Neural cell (in vitro differentiated cells): ENCODE results near the gene MAST4. TPM values are rescaled to one million over a fixed set of nuclear protein-coding genes. Genes with fewer than 3 reads are reported as not detected.

ENCODE experiments used
- H2AFZ ChIP-seq: fragments of 200-600, 300-800 bp; sonication (generic), shearing (Covaris generic); 2 replicates; pipeline ENCODE4 v1.6.0; 2014; ENCODE audit warnings: low read depth, mild to moderate bottlenecking, antibody characterized with exemption, low read length, moderate library complexity
- H3F3A ChIP-seq: fragments of 200-600 bp; shearing (Covaris generic); 2 replicates; pipeline ENCODE4 v1.6.1; 2016; ENCODE audit warnings: mild to moderate bottlenecking, moderate library complexity, mixed read lengths, antibody characterized with exemption, low read length; ENCODE audit not compliant: insufficient read depth, poor library complexity, severe bottlenecking
- H3K27ac ChIP-seq: fragments of 200-600, 300-800 bp; sonication (generic), shearing (Covaris generic); 2 replicates; pipeline ENCODE4 v1.5.1; 2014; ENCODE audit warnings: mild to moderate bottlenecking, low read length, moderate library complexity
- H3K27me3 ChIP-seq: fragments of 300-800, 200-600 bp; sonication (generic), shearing (Covaris generic); 2 replicates; pipeline ENCODE4 v1.6.0; 2014; ENCODE audit warnings: mild to moderate bottlenecking, low read depth, low read length, moderate library complexity; ENCODE audit not compliant: insufficient read depth
- H3K36me3 ChIP-seq: fragments of 300-800, 200-600 bp; sonication (generic), shearing (Covaris generic); 2 replicates; pipeline ENCODE4 v1.5.1; 2014; ENCODE audit warnings: mild to moderate bottlenecking, antibody characterized with exemption, low read length, moderate library complexity; ENCODE audit not compliant: insufficient read depth
- H3K4me2 ChIP-seq: fragments of 300-800, 200-600 bp; sonication (generic), shearing (Covaris generic); 2 replicates; pipeline ENCODE4 v1.6.0; 2014; ENCODE audit warnings: mild to moderate bottlenecking, low read length
- H3K4me3 ChIP-seq: fragments of 300-800, 200-600 bp; sonication (generic), shearing (Covaris generic); 2 replicates; pipeline ENCODE4 v1.5.1; 2014; ENCODE audit warnings: mild to moderate bottlenecking, low read length, moderate library complexity
- H3K79me2 ChIP-seq: fragments of 200-600 bp; shearing (Covaris generic); replicated peaks from 2 replicates; pipeline ENCODE4 v1.6.0; 2014; ENCODE audit warnings: mild to moderate bottlenecking, low read length, moderate library complexity; ENCODE audit not compliant: insufficient read depth
- H3K9ac ChIP-seq: fragments of 300-800, 200-600 bp; sonication (generic), shearing (Covaris generic); 2 replicates; pipeline ENCODE4 v1.6.1; 2016; ENCODE audit warnings: mild to moderate bottlenecking, low read length, mixed read lengths
- H3K9me2 ChIP-seq: fragments of 200-600 bp; shearing (Covaris generic); 2 replicates; pipeline ENCODE4 v1.6.1; 2016; ENCODE audit warnings: mild to moderate bottlenecking, low read length, mixed read lengths; ENCODE audit not compliant: insufficient read depth
- H3K9me3 ChIP-seq: fragments of 200-600, 300-800 bp; sonication (generic), shearing (Covaris generic); 2 replicates; pipeline ENCODE4 v1.6.1; 2016; ENCODE audit warnings: mild to moderate bottlenecking, mixed run types, low read length, moderate library complexity, mixed read lengths
- H4K20me1 ChIP-seq: fragments of 200-600 bp; shearing (Covaris generic); 2 replicates; pipeline ENCODE4 v1.6.1; 2016; ENCODE audit warnings: mild to moderate bottlenecking, mixed run types; ENCODE audit not compliant: insufficient read depth
- CTCF ChIP-seq: fragments of 450-650 bp; IDR thresholded peaks from 2 replicates; pipeline ENCODE4 v1.5.1; 2014; ENCODE audit warnings: antibody characterized with exemption, mild to moderate bottlenecking, moderate library complexity; ENCODE audit not compliant: poor library complexity, severe bottlenecking
- EP300 ChIP-seq: fragments of 450-650 bp; conservative IDR thresholded peaks from 2 replicates; pipeline ENCODE4 v1.6.1; 2014; ENCODE audit warnings: antibody characterized with exemption, mild to moderate bottlenecking, moderate library complexity; ENCODE audit not compliant: poor library complexity, severe bottlenecking
- EZH2 ChIP-seq: fragments of 200-600, 300-800 bp; shearing (Covaris generic), sonication (generic); IDR thresholded peaks from 2 replicates; pipeline ENCODE4 v1.6.1; 2014; ENCODE audit warnings: antibody characterized with exemption, low read length, borderline replicate concordance, mild to moderate bottlenecking; ENCODE audit not compliant: insufficient read depth, poor library complexity, severe bottlenecking
- MXI1 ChIP-seq: fragments of 450-650 bp; conservative IDR thresholded peaks from 2 replicates; pipeline ENCODE4 v1.6.1; 2014; ENCODE audit warnings: antibody characterized with exemption, mild to moderate bottlenecking; ENCODE audit not compliant: poor library complexity, severe bottlenecking
- POLR2AphosphoS5 ChIP-seq: IDR thresholded peaks from 2 replicates; pipeline ENCODE4 v1.6.1; 2012
- RAD21 ChIP-seq: fragments of 450-650 bp; conservative IDR thresholded peaks from 2 replicates; pipeline ENCODE4 v1.6.1; 2014; ENCODE audit warnings: antibody characterized with exemption, mild to moderate bottlenecking, moderate library complexity
- REST ChIP-seq: IDR thresholded peaks from 2 replicates; pipeline ENCODE4 v1.6.1; 2012; ENCODE audit warnings: borderline replicate concordance
- SMC3 ChIP-seq: fragments of 450-650 bp; conservative IDR thresholded peaks from 2 replicates; pipeline ENCODE4 v1.6.1; 2014; ENCODE audit warnings: antibody characterized with exemption, mild to moderate bottlenecking, moderate library complexity; ENCODE audit not compliant: poor library complexity
- TAF1 ChIP-seq: IDR thresholded peaks from 2 replicates; pipeline ENCODE4 v1.6.1; 2012; ENCODE audit warnings: low read depth
- polyA plus RNA-seq: library from polyadenylated mRNA; depleted of rRNA; stranded (reverse); fragments of >200 nt; gene quantifications from 2 replicates; pipeline ENCODE4 v1.2.3, GENCODE V29; 2014

The MAST4 gene
- polyA plus RNA-seq, 1 donor from 2014 or later = 2.3 TPM

DNA sequence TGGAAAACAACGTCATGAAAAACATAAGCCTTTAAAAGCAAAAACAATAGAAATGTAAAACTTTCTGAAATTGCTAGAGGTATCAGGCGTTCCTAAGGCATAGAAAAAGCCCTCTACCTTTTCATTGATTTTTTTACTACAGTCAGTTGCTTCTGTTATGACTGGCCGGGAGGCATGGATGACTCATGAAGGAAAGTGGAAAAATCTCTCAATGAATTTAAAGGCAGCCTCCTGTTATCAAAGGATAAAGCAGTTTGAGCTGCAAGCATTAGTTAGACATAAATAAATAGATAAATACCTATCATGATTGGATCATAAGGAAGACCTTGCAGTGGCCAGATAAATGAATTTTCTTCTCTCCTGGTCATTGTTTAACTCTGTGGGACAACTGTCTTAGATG, 281.6 kb downstream of the MAST4 start:
- no peak for TF ChIP-seq CTCF
- H3K9me2 ChIP-seq = no peaks in the 10 kb centered on the region
- H4K20me1 ChIP-seq = no peaks in the 10 kb centered on the region
- H3K4me3 ChIP-seq = no peak overlapping the region
- H3K79me2 ChIP-seq = no peaks in the 10 kb centered on the region
- H3K36me3 ChIP-seq = no peaks in the 10 kb centered on the region
- no peaks in the 10 kb centered on the region for H3K9me3 ChIP-seq
- H3K27me3 ChIP-seq = no peaks in the 10 kb centered on the region
- H3K4me2 ChIP-seq = no peak overlapping the region
- H2AFZ ChIP-seq = no peak overlapping the region
- no peaks in the 10 kb centered on the region for H3F3A ChIP-seq
- no peak overlapping the region for H3K9ac ChIP-seq
- no peak overlapping the region for H3K27ac ChIP-seq

DNA sequence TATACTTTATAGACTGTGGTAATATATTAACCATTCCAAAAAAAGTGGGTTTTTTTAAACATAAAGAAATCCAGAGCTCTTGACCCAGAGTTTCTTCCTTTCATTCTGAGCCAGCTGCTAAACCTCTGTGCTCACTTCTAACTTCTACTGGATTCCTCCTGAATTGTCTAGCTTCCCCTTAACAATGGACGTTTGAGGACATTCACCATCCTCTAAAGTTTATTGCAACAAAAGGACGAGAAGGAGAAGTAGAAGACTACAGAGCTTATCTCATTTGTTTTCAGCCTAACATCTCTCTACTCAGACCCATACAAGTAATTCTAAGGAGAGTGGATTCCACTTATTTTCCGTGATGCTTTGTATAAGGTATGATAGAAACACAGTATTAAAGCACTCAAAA, 284.2 kb downstream of the MAST4 start:
- H3F3A ChIP-seq = no peaks in the 10 kb centered on the region
- no peak overlapping the region for H3K4me2 ChIP-seq
- no peaks in the 10 kb centered on the region for H3K9me3 ChIP-seq
- H4K20me1 ChIP-seq = no peaks in the 10 kb centered on the region
- no peaks in the 10 kb centered on the region for H3K9me2 ChIP-seq
- H3K27ac ChIP-seq = no peak overlapping the region
- H3K36me3 ChIP-seq = no peaks in the 10 kb centered on the region
- H3K27me3 ChIP-seq = no peaks in the 10 kb centered on the region
- no peak overlapping the region for H2AFZ ChIP-seq
- no peak overlapping the region for H3K4me3 ChIP-seq
- no peaks in the 10 kb centered on the region for H3K79me2 ChIP-seq
- no peak overlapping the region for H3K9ac ChIP-seq
- TF ChIP-seq REST (no peak), EP300 (no peak), TAF1 (no peak), EZH2 (no peak), CTCF (no peak), POLR2AphosphoS5 (no peak), MXI1 (no peak), RAD21 (no peak), SMC3 (no peak)
